ENCODE data around the gene CYSLTR2. TPM values are rescaled to one million over a fixed set of nuclear protein-coding genes. Genes with fewer than 3 reads are reported as not detected.

The CYSLTR2 gene
- total and polyA plus RNA-seq, 2 donors from 2014 or later = 1.2 to 1.4 TPM

DNA sequence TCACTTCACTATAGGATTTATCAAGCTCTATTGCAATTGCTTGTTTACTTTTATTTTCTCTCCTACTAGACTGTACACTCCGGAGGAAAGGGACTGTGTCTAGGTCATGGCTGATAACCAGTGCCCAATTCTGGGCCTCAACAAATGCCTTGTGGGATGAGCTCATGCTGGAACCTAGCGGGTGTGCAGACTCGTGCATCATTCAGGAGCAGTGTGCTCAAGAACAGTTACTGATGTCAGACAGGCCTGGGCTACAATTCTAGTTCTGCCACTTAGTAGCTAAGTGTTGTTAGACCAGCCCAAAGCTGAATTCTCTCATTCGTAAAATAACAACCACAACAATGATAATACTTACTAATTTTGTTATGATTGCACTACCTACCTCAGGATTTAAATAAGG lies 95.4 kb downstream of the CYSLTR2 start:
- no peak overlapping the region for H3K9ac ChIP-seq (ENCODE audit: low read length in 3 of 3)
- no peak for DNase-seq
- FAIRE-seq = no peak
- no peaks in the 10 kb centered on the region for H3K36me3 ChIP-seq (ENCODE audit: control insufficient read depth in 2 of 3, insufficient read depth in 3 of 3, low read length in 3 of 3)
- no peaks in the 10 kb centered on the region for H3K4me1 ChIP-seq (ENCODE audit: control insufficient read depth in 2 of 3, insufficient read depth in 2 of 3, low read depth in 1 of 3, low read length in 3 of 3)
- no peaks in the 10 kb centered on the region for H3K9me3 ChIP-seq (ENCODE audit: control insufficient read depth in 2 of 3, insufficient read depth in 1 of 3, low read length in 3 of 3)
- H3K4me3 ChIP-seq (ENCODE audit: low read length in 3 of 3) = no peak overlapping the region
- H3K27me3 ChIP-seq (ENCODE audit: control insufficient read depth, insufficient read depth, low read length) = no peaks in the 10 kb centered on the region
- TF ChIP-seq, protein P1, sequence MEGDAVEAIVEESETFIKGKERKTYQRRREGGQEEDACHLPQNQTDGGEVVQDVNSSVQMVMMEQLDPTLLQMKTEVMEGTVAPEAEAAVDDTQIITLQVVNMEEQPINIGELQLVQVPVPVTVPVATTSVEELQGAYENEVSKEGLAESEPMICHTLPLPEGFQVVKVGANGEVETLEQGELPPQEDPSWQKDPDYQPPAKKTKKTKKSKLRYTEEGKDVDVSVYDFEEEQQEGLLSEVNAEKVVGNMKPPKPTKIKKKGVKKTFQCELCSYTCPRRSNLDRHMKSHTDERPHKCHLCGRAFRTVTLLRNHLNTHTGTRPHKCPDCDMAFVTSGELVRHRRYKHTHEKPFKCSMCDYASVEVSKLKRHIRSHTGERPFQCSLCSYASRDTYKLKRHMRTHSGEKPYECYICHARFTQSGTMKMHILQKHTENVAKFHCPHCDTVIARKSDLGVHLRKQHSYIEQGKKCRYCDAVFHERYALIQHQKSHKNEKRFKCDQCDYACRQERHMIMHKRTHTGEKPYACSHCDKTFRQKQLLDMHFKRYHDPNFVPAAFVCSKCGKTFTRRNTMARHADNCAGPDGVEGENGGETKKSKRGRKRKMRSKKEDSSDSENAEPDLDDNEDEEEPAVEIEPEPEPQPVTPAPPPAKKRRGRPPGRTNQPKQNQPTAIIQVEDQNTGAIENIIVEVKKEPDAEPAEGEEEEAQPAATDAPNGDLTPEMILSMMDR (IDR thresholded peaks at IDR 0.05; ENCODE audit: borderline replicate concordance, extremely low read depth, insufficient read depth) = no peak
- H3K27ac ChIP-seq (ENCODE audit: low read depth in 2 of 2, low read length in 2 of 2) = no peak overlapping the region
- intact Hi-C loops (cut with DNase I) = no loop called here

DNA sequence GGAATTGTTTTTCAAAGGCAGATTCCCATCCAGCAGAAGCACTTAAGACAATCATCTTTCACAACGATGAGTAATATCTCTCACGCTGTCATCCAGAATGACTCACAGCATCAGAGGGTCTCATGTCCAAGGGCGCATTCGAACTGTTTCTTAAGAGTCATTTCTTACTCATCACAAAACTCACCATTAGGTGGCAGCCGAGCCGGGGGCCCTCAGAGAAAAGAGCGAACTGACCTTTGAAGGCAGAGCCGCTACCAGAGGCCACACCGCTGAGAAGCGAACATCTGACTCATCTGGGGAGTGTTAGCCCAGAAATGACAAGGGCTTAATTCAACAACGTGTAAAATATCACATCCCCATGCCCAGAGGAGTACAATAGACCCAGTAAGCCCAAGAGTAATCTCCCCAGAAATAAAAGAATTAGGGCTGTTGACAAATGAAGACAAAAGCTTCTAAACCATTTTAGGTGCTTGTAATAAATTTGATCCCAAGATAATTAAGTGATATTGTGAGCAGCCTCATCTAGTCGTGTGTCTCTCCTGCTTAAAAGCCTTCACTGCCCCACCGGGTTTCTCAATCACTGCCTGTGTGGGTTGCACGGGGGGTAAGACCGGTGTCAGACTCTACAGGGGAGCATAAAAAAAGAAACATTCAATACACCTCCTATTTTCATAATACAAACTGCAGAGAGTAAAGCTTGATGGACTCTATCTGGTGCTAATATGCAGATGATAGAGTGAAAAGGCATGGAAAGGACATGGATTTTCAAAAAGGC lies 96.2 kb downstream of the CYSLTR2 start:
- peak; percentile 46 for FAIRE-seq
- Histone ChIP-seq H3K36me3 (ENCODE audit: control insufficient read depth in 2 of 3, insufficient read depth in 3 of 3, low read length in 3 of 3) (no peaks in the 10 kb centered on the region), H3K4me3 (ENCODE audit: low read length in 3 of 3) (no peak overlapping the region), H3K27ac (ENCODE audit: low read depth in 2 of 2, low read length in 2 of 2) (no peak overlapping the region), H3K9me3 (ENCODE audit: control insufficient read depth in 2 of 3, insufficient read depth in 1 of 3, low read length in 3 of 3) (no peaks in the 10 kb centered on the region), H3K27me3 (ENCODE audit: control insufficient read depth, insufficient read depth, low read length) (no peaks in the 10 kb centered on the region), H3K4me1 (ENCODE audit: control insufficient read depth in 2 of 3, insufficient read depth in 2 of 3, low read depth in 1 of 3, low read length in 3 of 3) (no peaks in the 10 kb centered on the region), H3K9ac (ENCODE audit: low read length in 3 of 3) (no peak overlapping the region)
- intact Hi-C loops (cut with DNase I) = no loop called here
- TF ChIP-seq, protein P1 (IDR thresholded peaks at IDR 0.05; ENCODE audit: borderline replicate concordance, extremely low read depth, insufficient read depth) = peak; percentile 34
- DNase-seq = peak; percentile 52 to 88 (median 63)

DNA sequence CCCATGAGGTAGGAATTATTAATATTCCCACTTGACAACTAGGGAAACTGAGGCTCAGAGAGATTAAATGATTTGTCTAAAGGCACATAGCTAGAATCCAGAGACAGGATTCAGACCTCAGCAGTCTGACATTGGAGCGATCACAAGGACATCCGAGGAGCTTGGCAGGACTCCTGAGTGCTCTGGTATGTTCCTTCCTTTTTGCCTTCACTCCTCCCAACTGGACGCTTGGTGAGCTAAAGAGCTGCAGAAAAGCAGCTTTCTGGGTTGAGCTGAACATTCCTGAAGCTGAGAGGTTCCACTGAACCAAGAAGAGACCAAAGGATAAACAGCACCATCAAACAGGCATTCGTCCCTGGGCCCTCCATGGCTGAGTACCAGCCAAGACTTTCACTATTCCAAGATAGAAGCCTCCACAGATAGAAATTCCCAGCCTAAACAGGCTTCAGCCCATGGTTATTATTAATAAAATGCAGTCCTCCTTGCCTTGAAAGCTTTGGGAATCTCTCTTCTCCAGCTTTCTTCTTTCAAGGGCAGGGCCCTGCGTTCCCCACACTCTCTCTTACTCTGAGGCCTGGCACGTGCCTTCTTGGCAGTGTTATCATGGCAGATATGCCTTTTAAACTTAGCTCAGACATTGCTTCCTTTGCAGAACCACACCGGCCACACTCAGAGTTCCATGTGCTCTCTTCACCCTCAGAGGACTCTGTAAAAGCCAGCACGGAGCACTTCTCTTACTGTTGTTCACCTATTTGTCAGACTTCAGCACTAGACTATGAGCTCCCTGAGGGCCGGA lies 97.1 kb downstream of the CYSLTR2 start:
- intact Hi-C loops (cut with DNase I) = no loop called here
- no peaks in the 10 kb centered on the region for H3K27me3 ChIP-seq (ENCODE audit: control insufficient read depth, insufficient read depth, low read length)

More for the DNA sequence above, 97.1 kb downstream of the CYSLTR2 start:
- Histone ChIP-seq H3K27ac (ENCODE audit: low read depth in 2 of 2, low read length in 2 of 2) (peak overlapping the region in 1 of 2 donors; percentile 10), H3K4me1 (ENCODE audit: control insufficient read depth in 2 of 3, insufficient read depth in 2 of 3, low read depth in 1 of 3, low read length in 3 of 3) (no peaks in the 10 kb centered on the region), H3K9me3 (ENCODE audit: control insufficient read depth in 2 of 3, insufficient read depth in 1 of 3, low read length in 3 of 3) (no peaks in the 10 kb centered on the region), H3K36me3 (ENCODE audit: control insufficient read depth in 2 of 3, insufficient read depth in 3 of 3, low read length in 3 of 3) (no peaks in the 10 kb centered on the region), H3K4me3 (ENCODE audit: low read length in 3 of 3) (no peak overlapping the region), H3K9ac (ENCODE audit: low read length in 3 of 3) (no peak overlapping the region)
- TF ChIP-seq, protein P1 (IDR thresholded peaks at IDR 0.05; ENCODE audit: borderline replicate concordance, extremely low read depth, insufficient read depth) = peak; percentile 29
- no peak for FAIRE-seq
- DNase-seq = no peak

Data from kidney (tissue), 14 donors.